ENCODE results near the gene TJP1. TPM values are rescaled to one million over a fixed set of nuclear protein-coding genes. Genes with fewer than 3 reads are reported as not detected.

Gene TJP1
- total RNA-seq, 1 experiment from 2014 or later: 129 TPM

DNA sequence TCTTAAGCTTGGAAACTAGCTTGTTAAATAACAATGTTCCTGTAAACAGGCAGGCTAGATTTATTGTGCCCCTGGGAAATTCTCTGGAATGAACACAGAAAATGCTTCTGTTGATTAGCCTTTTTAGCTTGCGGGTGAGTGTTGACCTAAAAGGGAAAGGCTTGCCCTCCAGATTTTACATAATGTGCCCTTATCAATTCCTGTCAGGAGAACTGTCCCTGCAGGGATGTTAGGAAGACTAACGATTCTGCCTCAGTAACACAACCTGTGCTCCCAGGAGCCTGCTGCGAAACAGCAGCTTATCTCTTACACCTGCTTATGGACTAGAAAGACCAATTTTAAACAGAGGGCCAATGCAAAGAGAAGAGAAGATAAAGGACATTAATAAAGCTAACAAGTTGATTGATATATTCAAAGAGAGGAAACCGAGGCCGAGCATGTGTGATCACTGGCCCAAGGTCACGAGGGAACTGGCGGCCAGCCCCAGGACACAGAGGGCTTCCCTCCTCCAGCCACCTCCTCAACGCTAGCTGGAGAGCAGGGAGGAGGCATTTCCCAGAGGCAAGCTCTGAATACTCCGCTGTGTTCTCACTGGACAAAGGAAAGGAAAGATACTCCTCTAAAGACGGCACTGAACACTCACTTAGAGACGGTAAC is 48.4 kb upstream of the TJP1 start:
- Mint-ChIP-seq H3K27me3 (ENCODE audit: low read depth) (no peaks in the 10 kb centered on the region), H3K27ac (peak overlapping the region; percentile 6; the same call in 1 of the 2 replicates), H3K4me3 (no peak overlapping the region), H3K36me3 (no peaks in the 10 kb centered on the region), H3K9me3 (no peaks in the 10 kb centered on the region), H3K4me1 (peaks cover 20% of the 10 kb centered on the region)
- ATAC-seq: peak; percentile 30; the same call in 1 of the 2 replicates
- ChIA-PET POLR2A (interaction anchor here (1.2 kb wide), 2 partner anchors 50 to 54 kb away, joined by 3 to 4 read pairs; no protein-coding TSS in a partner anchor), CTCF (interaction anchor here (1.0 to 5.8 kb wide), 4 partner anchors 9 to 54 kb away, joined by 3 to 40 read pairs (median 3); no protein-coding TSS in a partner anchor)
- TF ChIP-seq SMAD3 (CRISPR knock-in tag; IDR thresholded peaks at IDR 0.05; ENCODE audit: borderline replicate concordance) (no peak), JUN (CRISPR knock-in tag; IDR thresholded peaks at IDR 0.05) (no peak), TCF7 (CRISPR knock-in tag; IDR thresholded peaks at IDR 0.05; ENCODE audit: low read depth) (no peak)
- no peak for DNase-seq (ENCODE audit: low spot score)

DNA sequence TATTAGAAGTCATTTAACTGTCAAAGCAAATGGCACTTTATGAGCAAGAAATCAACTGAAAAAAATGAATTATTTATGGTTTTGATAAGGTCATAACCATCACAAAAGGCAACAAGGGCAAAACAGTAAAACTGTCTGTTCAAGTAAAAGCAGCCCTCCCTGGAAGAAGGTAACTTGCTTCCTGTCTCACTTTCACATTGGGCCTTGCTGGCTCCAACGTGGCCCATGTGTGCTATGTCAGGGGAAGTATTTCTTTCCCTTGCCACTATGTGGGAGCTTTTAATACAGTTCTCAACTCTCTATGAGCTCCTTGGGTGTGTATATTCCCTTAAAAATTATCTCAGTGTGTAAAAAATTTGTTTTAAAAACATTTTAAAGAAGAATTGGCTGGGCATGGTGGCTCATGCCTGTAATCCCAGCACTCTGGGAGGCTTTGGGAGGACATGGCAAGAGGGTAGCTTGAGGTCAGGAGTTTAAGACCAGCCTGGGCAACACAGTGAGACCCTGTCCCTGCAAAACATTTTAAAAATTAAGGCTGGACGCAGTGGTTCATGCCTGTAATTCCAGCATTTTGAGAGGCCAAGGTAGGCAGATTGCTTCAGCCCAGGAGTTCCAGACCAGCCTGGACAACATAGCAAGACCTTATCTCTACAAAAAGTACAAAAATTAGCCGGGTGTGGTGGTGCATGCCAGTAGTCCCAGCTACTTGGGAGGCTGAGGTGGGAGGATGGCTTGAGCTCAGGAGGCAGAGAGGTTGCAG is 45.2 kb upstream of the TJP1 start:
- TF ChIP-seq CREB1 (CRISPR knock-in tag; IDR thresholded peaks at IDR 0.05) (no peak), NFYB (CRISPR knock-in tag; conservative IDR thresholded peaks at IDR 0.05; ENCODE audit: low read depth) (no peak), ZNF121 (CRISPR knock-in tag; IDR thresholded peaks at IDR 0.05) (peak; percentile 40; the same call in 1 of the 2 replicates), NR1H2 (CRISPR knock-in tag; IDR thresholded peaks at IDR 0.05) (no peak), HMGA2 (CRISPR knock-in tag; IDR thresholded peaks at IDR 0.05) (no peak)
- TF ChIP-seq, protein P1, sequence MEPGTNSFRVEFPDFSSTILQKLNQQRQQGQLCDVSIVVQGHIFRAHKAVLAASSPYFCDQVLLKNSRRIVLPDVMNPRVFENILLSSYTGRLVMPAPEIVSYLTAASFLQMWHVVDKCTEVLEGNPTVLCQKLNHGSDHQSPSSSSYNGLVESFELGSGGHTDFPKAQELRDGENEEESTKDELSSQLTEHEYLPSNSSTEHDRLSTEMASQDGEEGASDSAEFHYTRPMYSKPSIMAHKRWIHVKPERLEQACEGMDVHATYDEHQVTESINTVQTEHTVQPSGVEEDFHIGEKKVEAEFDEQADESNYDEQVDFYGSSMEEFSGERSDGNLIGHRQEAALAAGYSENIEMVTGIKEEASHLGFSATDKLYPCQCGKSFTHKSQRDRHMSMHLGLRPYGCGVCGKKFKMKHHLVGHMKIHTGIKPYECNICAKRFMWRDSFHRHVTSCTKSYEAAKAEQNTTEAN (CRISPR knock-in tag; IDR thresholded peaks at IDR 0.05): no peak

DNA sequence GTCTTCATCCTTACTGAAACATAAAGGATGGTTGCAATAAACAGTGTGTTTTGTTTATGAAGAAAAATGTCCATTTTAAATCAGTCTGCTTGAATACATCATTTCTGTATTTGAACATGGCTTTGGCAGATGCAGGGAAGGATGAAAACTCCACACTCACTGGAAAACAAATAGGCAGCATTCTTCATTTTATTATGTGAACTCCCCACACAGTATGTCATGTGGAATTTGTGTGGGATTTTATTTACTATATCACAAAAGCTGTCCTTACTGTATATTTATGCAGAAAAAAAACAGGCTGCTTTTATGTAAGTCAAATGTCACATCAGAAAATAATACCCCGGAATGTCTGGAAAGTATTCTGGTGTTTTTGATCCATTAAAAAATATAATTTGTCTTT is 44.1 kb upstream of the TJP1 start:
- H3K36me3 Mint-ChIP-seq: no peaks in the 10 kb centered on the region
- DNase-seq (ENCODE audit: low spot score) (no peak), ATAC-seq (no peak)
- POLR2A ChIA-PET: interaction anchor here (0.6 kb wide), 1 partner anchor 14 kb away, joined by 3 read pairs; no protein-coding TSS in a partner anchor
- no peak overlapping the region for H3K4me3 Mint-ChIP-seq
- H3K4me1 Mint-ChIP-seq: peaks cover 41% of the 10 kb centered on the region
- no peaks in the 10 kb centered on the region for H3K27me3 Mint-ChIP-seq (ENCODE audit: low read depth)
- no peaks in the 10 kb centered on the region for H3K9me3 Mint-ChIP-seq
- CTCF ChIA-PET: interaction anchor here (0.6 to 2.5 kb wide), 3 partner anchors 60 to 298 kb away, joined by 3 to 16 read pairs (median 5); no protein-coding TSS in a partner anchor
- H3K27ac Mint-ChIP-seq: 0 out of 2 replicates have a peak overlapping the region, but pooled peaks have one; percentile 6
- TF ChIP-seq, protein P2, sequence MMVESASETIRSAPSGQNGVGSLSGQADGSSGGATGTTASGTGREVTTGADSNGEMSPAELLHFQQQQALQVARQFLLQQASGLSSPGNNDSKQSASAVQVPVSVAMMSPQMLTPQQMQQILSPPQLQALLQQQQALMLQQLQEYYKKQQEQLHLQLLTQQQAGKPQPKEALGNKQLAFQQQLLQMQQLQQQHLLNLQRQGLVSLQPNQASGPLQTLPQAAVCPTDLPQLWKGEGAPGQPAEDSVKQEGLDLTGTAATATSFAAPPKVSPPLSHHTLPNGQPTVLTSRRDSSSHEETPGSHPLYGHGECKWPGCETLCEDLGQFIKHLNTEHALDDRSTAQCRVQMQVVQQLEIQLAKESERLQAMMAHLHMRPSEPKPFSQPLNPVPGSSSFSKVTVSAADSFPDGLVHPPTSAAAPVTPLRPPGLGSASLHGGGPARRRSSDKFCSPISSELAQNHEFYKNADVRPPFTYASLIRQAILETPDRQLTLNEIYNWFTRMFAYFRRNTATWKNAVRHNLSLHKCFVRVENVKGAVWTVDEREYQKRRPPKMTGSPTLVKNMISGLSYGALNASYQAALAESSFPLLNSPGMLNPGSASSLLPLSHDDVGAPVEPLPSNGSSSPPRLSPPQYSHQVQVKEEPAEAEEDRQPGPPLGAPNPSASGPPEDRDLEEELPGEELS (CRISPR knock-in tag; IDR thresholded peaks at IDR 0.05): no peak
- TF ChIP-seq, protein P3, sequence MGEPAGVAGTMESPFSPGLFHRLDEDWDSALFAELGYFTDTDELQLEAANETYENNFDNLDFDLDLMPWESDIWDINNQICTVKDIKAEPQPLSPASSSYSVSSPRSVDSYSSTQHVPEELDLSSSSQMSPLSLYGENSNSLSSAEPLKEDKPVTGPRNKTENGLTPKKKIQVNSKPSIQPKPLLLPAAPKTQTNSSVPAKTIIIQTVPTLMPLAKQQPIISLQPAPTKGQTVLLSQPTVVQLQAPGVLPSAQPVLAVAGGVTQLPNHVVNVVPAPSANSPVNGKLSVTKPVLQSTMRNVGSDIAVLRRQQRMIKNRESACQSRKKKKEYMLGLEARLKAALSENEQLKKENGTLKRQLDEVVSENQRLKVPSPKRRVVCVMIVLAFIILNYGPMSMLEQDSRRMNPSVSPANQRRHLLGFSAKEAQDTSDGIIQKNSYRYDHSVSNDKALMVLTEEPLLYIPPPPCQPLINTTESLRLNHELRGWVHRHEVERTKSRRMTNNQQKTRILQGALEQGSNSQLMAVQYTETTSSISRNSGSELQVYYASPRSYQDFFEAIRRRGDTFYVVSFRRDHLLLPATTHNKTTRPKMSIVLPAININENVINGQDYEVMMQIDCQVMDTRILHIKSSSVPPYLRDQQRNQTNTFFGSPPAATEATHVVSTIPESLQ (CRISPR knock-in tag; IDR thresholded peaks at IDR 0.05): no peak
- TF ChIP-seq ZNF317 (CRISPR knock-in tag; IDR thresholded peaks at IDR 0.05; ENCODE audit: borderline replicate concordance, low read depth): no peak
- TF ChIP-seq, protein P4, sequence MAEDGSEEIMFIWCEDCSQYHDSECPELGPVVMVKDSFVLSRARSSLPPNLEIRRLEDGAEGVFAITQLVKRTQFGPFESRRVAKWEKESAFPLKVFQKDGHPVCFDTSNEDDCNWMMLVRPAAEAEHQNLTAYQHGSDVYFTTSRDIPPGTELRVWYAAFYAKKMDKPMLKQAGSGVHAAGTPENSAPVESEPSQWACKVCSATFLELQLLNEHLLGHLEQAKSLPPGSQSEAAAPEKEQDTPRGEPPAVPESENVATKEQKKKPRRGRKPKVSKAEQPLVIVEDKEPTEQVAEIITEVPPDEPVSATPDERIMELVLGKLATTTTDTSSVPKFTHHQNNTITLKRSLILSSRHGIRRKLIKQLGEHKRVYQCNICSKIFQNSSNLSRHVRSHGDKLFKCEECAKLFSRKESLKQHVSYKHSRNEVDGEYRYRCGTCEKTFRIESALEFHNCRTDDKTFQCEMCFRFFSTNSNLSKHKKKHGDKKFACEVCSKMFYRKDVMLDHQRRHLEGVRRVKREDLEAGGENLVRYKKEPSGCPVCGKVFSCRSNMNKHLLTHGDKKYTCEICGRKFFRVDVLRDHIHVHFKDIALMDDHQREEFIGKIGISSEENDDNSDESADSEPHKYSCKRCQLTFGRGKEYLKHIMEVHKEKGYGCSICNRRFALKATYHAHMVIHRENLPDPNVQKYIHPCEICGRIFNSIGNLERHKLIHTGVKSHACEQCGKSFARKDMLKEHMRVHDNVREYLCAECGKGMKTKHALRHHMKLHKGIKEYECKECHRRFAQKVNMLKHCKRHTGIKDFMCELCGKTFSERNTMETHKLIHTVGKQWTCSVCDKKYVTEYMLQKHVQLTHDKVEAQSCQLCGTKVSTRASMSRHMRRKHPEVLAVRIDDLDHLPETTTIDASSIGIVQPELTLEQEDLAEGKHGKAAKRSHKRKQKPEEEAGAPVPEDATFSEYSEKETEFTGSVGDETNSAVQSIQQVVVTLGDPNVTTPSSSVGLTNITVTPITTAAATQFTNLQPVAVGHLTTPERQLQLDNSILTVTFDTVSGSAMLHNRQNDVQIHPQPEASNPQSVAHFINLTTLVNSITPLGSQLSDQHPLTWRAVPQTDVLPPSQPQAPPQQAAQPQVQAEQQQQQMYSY (CRISPR knock-in tag; IDR thresholded peaks at IDR 0.05): no peak
- TF ChIP-seq JAZF1 (CRISPR knock-in tag; IDR thresholded peaks at IDR 0.05): no peak
- TF ChIP-seq, protein P5, sequence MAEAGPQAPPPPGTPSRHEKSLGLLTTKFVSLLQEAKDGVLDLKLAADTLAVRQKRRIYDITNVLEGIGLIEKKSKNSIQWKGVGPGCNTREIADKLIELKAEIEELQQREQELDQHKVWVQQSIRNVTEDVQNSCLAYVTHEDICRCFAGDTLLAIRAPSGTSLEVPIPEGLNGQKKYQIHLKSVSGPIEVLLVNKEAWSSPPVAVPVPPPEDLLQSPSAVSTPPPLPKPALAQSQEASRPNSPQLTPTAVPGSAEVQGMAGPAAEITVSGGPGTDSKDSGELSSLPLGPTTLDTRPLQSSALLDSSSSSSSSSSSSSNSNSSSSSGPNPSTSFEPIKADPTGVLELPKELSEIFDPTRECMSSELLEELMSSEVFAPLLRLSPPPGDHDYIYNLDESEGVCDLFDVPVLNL (CRISPR knock-in tag; IDR thresholded peaks at IDR 0.05; ENCODE audit: borderline replicate concordance, low read depth): no peak
- TF ChIP-seq IRF2 (CRISPR knock-in tag; IDR thresholded peaks at IDR 0.05; ENCODE audit: borderline replicate concordance, low read depth): no peak
- no peak for TF ChIP-seq OVOL2 (CRISPR knock-in tag; IDR thresholded peaks at IDR 0.05; ENCODE audit: borderline replicate concordance)
- TF ChIP-seq SMAD3 (CRISPR knock-in tag; IDR thresholded peaks at IDR 0.05; ENCODE audit: borderline replicate concordance): no peak
- no peak for TF ChIP-seq ZNF416 (CRISPR knock-in tag; IDR thresholded peaks at IDR 0.05)
- TF ChIP-seq HMGA2 (CRISPR knock-in tag; IDR thresholded peaks at IDR 0.05): no peak
- no peak for TF ChIP-seq ELF4 (CRISPR knock-in tag; IDR thresholded peaks at IDR 0.05; ENCODE audit: low read depth)

More for the DNA sequence above, 45.2 kb upstream of the TJP1 start:
- ChIA-PET CTCF (interaction anchor here (0.9 to 2.2 kb wide), 2 partner anchors 22 to 58 kb away, joined by 3 to 20 read pairs; no protein-coding TSS in a partner anchor), POLR2A (no interaction called here)
- Mint-ChIP-seq H3K27me3 (ENCODE audit: low read depth) (no peaks in the 10 kb centered on the region), H3K36me3 (no peaks in the 10 kb centered on the region), H3K4me1 (peaks cover 36% of the 10 kb centered on the region), H3K27ac (no peak overlapping the region), H3K4me3 (no peak overlapping the region), H3K9me3 (no peaks in the 10 kb centered on the region)
- no peak for ATAC-seq
- no peak for DNase-seq (ENCODE audit: low spot score)
